GM12801 (cell line): ENCODE data around the gene STX8.

ENCODE experiments used
- CTCF ChIP-seq: IDR thresholded peaks from one replicate; pipeline ENCODE4 v1.5.1; 2011; ENCODE audit warnings: control low read depth; ENCODE audit not compliant: insufficient read length; ENCODE audit errors: extremely low read depth

STX8 gene

GRCh38 chr17:9215465-9215864 is 360.2 kb downstream of the STX8 start:
- no peak for TF ChIP-seq CTCF

- no peak for TF ChIP-seq CTCF
Measured at GRCh38 chr17:9213303-9213640, 362.3 kb downstream of the STX8 start.

GRCh38 chr17:9212376-9213302 is 363.0 kb downstream of the STX8 start:
- no peak for TF ChIP-seq CTCF

GRCh38 chr17:9211133-9211765 is 364.4 kb downstream of the STX8 start:
- TF ChIP-seq CTCF = no peak

- no peak for TF ChIP-seq CTCF
Measured at GRCh38 chr17:9209781-9210370, 365.7 kb downstream of the STX8 start.

GRCh38 chr17:9209347-9209746 is 366.3 kb downstream of the STX8 start:
- TF ChIP-seq CTCF = no peak

GRCh38 chr17:9208381-9209105 is 367.1 kb downstream of the STX8 start:
- no peak for TF ChIP-seq CTCF
